ENCODE results near the gene CREBBP.
"Not testable (repeated sequence)": the region's sequence is repeated elsewhere in the genome, so short reads cannot be mapped to it uniquely, and the experiment has no call there.

GRCh38 chr16:3885999-3886398 is 5.5 kb upstream of the CREBBP start:
- not testable (repeated sequence) for TF ChIP-seq MAFK (IDR thresholded peaks at IDR 0.05; ENCODE audit: low read length); CBFB (CRISPR knock-in tag; IDR thresholded peaks at IDR 0.05); HDAC2 (IDR thresholded peaks at IDR 0.05); NFYB (IDR thresholded peaks at IDR 0.05; ENCODE audit: extremely low read depth, insufficient read length)
- TF ChIP-seq, protein P1, sequence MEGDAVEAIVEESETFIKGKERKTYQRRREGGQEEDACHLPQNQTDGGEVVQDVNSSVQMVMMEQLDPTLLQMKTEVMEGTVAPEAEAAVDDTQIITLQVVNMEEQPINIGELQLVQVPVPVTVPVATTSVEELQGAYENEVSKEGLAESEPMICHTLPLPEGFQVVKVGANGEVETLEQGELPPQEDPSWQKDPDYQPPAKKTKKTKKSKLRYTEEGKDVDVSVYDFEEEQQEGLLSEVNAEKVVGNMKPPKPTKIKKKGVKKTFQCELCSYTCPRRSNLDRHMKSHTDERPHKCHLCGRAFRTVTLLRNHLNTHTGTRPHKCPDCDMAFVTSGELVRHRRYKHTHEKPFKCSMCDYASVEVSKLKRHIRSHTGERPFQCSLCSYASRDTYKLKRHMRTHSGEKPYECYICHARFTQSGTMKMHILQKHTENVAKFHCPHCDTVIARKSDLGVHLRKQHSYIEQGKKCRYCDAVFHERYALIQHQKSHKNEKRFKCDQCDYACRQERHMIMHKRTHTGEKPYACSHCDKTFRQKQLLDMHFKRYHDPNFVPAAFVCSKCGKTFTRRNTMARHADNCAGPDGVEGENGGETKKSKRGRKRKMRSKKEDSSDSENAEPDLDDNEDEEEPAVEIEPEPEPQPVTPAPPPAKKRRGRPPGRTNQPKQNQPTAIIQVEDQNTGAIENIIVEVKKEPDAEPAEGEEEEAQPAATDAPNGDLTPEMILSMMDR (IDR thresholded peaks at IDR 0.05 in 2 of 3, conservative IDR thresholded peaks at IDR 0.05 in 1 of 3; ENCODE audit: insufficient read depth in 2 of 3, low read depth in 1 of 3, low read length in 3 of 3): not testable (repeated sequence)

Measured in K562 (cell line).